ENCODE results near the gene IPCEF1.

- no peak for TF ChIP-seq CTCF (IDR thresholded peaks at IDR 0.05)
- TF ChIP-seq SIN3A (IDR thresholded peaks at IDR 0.05; ENCODE audit: borderline replicate concordance, insufficient read depth, low read depth, low read length): no peak
Measured at GRCh38 chr6:154164397-154164796, 192.2 kb downstream of the IPCEF1 start.
